GM19468 (cell line): ENCODE data around the gene SMIM33.
"Not testable (repeated sequence)": the region's sequence is repeated elsewhere in the genome, so short reads cannot be mapped to it uniquely, and the experiment has no call there.

ENCODE experiments used
- ATAC-seq: cut with Tn5 transposase; IDR thresholded peaks from one replicate; pipeline ENCODE4 v1.9.1; 2021; ENCODE audit warnings: mild to moderate bottlenecking, moderate library complexity, moderate number of reproducible peaks; ENCODE audit not compliant: unreplicated experiment; ENCODE audit errors: extremely low read depth

SMIM33 gene

DNA sequence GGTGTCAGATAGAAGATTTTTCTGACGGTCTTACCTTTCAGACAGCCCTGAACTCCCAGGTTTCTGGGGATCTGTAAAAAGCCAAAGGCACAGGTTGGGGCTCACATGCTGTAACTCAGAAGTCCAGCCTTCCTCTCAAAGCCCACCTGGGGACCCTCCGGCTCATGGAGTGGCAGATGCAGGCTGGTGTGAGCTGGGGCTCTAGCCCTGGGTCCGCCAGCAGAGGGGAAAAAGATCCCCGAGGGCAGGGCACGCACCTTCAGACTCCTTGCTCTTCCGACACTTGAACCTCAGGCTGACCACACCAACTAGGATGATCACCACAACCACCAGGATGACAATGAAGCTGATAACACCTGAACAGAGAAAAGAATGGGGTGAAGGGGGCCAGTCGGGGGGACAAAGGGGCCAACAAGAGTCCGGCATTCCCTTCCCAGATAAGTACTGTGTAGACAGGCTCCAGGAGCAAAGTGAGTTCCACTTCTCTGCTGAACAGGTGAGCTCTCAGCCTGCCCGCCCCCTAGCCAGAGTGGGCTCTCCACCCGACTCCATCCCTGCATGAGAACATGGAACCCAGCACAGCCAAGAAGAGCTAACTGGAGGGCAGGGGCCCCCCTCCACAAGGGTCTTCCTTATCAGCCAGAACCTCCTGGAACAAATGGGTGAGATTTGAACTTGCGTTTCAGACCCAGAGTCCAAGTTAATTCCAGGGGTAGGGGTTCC is 16.1 kb upstream of the SMIM33 start:
- ATAC-seq: no peak

DNA sequence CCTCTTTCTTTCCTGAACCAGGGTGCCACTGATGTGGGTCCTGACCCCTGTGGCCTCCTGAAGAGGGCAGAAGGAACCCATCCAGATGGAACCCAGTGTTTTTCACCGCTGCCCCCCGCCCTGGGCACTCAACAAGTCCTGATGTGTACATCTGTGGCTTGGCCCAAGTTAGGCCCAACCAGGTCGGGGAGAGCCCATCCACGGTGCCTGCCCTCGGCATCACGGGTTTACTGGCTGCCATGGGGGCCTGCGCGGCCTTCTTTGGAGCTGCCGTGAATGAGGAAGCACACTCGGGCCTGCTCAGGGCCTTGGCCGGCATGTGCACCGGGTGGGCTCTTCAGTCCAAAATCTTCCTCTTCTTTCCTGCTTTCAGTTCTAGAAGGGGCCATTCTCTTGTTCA is 14.0 kb upstream of the SMIM33 start:
- no peak for ATAC-seq

DNA sequence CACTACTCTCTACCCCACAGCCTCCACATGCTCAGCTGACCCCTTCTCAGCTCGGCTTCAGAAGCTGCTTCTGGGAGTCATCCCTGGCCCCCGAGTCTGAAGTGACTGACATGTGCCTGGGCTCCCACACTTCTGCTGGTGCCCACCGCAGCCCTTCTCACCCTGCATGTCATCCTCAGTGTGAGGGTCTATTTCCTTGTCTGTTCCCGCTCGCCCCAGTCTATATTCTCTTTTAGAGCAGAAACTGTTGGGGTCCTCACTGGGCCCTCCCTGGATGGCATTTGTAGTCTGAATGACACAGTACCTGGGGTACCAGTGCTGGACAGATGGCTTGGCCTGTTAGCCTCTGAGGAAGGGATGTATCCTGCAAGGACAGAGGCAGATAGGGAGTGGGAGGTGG is 13.6 kb upstream of the SMIM33 start:
- ATAC-seq: no peak

DNA sequence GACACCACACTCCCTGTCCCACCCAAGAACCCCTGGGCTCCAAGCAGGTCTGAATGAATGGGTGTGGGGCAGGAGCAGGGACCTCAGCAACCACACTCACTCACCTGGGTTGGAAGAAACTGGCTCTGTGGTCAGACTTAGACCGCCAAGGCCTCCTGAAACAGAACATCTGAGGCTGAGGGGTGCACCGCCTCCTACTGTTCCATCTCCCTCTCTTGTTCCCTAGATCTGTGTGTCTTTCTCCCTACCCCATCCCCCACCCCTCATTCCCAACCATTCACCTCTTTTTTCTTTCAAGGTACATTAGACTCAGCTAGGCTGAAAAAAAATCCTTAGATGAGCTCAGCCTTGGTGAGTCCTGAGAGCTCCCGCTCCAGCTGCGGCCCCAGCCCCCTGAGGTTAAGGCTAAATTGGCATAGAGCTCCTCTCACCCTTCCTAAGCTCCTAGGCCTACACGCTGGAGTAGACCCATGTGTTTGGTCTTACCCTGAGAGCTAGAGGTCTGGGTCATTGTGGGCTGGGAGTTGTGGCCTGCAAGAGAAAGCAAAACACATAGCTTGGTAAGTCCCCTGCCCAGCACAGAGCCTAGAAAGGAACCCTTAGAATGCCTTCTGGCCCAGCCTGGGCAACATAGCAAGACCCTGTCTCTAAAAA is 13.0 kb upstream of the SMIM33 start:
- ATAC-seq: no peak

DNA sequence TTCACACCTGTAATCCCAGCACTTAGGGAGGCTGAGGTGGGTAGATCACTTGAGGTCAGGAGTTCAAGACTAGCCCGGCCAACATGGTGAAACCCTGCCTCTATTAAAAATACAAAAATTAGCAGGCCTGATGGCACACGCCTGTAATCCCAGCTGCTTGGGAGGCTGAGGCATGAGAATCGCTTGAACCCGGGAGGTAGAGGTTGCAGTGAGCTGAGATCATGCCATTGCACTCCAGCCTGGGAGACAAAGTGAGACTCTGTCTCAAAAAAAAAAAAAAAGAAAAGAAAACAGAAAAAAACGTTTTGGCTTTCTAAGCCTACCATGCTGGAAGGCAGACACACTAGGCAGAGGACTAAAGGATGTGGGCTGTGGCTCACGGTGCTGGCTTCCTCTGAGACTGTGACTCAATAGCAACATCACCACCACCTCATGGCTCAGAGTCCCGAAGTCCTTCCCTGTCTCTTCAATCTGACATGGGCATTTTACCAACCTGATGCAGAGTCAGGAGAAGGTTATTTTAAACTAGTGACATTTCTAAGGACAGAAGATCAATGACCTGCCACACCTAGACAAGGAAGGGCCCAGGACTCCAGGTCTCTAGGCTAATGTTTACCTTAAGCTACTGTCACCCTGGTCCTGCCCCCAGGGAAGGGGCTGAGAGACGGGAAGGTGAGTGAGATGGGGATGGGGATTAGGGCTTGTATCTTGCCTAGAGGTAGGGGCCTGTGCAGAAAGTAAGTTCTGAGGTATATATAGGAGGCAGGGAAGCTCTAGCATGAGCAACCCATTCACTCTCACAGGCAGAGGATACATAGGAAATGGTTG is 12.0 kb upstream of the SMIM33 start:
- no peak for ATAC-seq

DNA sequence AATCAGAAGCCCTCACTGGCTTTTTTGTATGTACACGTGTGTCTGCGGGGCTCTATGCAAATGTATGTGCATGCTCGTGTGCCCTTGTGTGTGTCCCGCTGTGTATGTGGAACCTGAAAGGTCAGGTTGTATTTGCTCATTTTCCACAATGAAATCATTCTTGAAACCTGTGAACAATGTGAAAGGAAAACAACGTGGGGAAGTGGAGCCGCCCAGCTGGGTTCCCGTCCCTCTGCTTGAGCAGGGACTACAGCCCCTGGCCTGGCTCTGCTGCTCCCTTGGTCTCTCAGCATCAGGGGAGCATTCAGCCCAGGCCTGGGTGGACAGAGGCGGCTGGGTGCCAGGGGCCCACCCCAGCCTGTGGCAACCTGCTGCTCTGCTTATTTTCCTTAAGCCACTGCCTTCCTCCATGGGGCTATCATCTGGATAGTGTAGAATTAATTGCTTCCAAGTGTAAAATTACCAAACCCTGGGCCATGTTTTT is 11.3 kb upstream of the SMIM33 start:
- ATAC-seq: no peak

DNA sequence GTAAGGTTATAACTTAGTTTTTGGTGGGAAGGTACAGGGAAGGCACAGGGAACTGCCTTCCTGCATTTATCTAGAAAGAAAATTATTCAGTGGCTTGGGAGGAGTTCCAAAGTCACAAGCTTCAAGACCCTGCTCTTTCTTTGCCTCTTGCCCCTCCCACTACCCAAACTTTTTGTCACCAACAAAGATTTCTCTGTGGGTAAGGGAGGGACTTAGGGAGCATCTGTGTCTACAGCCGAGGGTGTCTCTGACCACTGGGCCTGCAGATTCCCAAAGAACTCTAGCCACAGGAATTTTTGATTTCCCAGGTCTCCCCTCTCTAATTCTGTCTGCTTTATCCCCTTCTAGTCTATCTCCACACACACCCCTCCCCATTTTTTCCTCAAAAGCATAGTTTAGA is 10.3 kb upstream of the SMIM33 start:
- no peak for ATAC-seq

DNA sequence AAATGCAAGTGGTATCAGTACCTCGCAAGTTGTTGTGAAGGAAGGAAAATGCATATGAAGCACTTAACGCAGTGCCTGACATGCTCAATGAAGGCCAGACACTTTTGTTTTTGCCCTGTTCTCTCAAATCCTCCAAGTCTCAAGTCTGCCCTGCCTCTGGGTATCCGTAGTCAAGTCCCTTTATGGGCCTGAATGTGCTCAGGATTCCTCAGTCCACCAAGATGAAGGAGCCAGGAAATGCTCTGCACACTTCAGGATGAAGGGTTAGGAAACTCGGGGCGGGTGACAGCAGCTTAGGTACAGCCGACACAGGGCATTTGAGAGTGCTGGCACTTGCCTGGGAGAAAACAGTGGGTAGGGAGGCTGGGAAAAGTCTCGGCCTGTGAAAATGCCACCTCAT is 9.6 kb upstream of the SMIM33 start:
- ATAC-seq: no peak

DNA sequence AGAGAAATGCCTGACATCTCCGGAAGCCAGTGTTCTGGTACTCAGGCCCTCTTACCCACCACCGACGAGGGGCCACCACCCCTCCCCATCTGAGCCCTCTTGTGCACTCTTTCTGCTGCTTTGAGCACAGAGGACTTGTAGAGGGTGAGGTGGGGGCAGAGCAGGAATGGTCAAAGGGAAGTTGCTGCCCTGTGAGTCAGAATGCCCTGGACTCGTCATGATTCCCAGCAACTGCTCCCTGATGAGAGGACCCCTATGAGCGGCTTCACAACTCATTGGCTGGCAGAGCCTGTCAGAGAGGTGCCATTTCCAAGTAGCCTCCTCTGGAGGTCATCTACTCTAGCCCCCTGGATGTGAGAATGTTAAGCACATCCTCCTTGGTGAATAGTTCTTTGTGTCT is 9.1 kb upstream of the SMIM33 start:
- no peak for ATAC-seq

DNA sequence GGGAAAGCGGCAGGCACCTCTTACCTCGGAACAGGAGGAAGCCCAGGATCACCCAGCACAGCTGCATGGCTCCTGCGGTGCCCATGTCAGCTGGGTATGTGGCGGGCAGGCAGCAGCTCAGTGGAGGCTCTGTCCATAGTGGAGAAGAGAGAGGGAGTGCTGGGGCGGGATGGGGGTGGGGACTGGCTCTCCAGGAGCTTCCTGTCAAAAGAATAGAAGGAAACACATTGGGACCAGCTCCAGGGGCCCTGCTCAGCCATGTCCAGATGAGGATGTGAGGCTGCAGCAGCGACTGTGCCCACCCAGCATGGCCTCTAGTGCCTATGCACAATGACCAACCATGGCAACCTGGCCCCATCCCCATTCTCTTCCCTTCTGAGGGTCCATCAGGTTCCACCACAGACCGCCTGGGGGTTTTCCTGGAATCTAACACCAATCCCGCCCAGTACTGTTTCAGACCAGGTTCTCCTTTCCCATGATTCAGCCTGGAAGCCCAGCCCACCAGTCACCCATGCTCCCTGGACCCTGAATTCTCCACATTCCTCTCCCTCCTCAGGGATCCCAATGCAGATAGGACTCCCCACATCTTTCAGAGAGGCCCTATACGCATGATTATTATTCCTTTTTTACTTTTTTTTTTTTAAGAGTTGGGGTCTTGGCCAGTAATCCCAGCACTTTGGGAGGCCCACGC is 8.1 kb upstream of the SMIM33 start, which contains the start of gene ECSCR:
Gene ECSCR, minus strand, starts transcription at position 158 of the 691 bp plus-strand sequence. Its CDS starts 73 bp downstream, at position 85.
- ATAC-seq: no peak

DNA sequence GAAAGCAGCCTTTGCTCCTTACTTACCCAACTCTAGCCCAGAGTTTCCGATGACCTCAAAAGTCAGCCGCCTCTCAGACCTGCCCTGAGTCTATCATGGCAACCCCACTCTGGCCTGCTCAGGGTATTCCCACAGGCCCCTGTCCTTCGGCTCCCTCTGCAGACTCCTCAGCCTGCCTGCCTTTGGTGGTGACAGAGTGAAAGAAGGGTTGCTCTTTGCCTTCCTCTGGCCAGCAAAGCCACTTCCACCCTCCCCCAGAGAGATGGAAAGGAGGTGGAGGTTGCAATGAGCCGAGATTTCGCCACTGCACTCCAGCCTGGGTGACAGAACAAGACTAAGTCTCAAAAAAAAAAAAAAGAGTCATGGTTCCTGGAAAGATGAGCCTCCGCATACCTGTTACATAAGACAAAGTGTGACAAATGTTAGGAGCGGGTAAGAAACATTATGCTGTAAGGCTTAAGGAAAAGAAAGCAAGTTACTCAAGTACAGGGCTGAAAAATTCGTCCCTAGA is 2.3 kb upstream of the SMIM33 start:
- no peak for ATAC-seq

DNA sequence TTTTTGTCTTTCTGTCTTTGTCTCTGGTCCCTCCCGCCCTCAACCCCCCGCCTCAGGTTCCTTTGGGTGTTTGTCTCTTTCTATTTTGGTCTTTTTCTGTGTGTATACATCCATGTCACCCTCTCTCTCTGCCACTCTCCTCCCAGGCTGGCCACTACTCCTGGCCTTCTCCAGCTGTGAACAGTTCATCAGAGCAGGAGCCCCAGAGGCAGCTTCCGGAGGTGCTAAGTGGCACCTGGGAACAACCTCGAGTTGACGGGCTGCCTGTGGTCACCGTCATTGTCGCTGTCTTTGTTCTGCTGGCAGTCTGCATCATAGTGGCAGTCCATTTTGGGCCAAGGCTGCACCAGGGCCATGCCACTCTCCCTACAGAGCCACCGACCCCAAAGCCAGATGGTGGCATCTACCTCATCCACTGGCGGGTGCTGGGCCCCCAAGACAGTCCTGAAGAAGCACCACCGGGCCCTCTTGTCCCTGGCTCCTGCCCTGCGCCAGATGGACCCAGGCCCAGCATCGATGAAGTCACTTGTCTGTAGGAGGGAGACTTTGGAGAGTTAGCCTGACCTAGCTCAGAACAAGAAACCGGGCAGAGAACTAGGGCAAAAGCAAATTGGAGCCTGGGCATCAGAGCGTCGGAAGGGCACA is 1.7 kb downstream of the SMIM33 start:
- no peak for ATAC-seq

DNA sequence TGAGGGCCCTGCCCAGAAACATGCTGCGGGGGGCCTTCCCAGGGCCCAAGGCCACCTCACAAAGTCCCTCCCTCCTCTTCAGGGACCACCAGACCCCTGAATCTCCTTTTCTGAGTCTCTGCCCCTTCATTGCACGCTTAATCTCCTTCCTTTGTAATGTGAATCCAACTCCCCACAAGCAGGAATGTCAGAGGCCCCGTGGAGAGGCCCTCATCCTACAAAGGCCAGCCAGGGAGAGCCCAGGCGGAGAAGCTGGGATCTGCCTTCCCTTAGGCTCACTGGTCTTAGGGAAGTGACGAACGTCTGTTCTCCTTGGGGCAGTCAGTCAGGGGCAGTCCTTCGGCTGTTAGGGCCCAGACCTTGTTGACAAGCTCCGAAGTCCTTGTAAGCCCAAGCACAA is 2.3 kb downstream of the SMIM33 start:
- ATAC-seq: no peak

DNA sequence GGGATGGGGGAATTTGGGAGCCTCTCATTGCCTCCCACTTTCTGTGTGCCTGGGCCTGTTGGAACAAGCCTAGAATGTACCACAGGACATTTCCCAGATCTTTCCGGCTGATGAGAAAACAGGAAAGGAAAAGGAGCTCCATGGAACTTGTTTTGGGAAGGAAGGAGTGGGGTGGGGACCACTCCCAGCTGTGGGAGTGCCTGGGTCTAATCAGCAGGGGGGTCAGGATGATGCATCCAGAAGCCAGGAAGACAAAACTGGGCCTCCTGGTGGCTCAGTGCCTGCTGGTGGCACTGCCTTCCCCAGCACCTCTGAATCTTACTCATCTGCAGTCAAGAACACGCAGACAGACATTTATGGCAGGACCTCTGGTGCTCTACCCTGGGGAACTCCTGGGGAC is 2.8 kb downstream of the SMIM33 start:
- ATAC-seq: no peak

DNA sequence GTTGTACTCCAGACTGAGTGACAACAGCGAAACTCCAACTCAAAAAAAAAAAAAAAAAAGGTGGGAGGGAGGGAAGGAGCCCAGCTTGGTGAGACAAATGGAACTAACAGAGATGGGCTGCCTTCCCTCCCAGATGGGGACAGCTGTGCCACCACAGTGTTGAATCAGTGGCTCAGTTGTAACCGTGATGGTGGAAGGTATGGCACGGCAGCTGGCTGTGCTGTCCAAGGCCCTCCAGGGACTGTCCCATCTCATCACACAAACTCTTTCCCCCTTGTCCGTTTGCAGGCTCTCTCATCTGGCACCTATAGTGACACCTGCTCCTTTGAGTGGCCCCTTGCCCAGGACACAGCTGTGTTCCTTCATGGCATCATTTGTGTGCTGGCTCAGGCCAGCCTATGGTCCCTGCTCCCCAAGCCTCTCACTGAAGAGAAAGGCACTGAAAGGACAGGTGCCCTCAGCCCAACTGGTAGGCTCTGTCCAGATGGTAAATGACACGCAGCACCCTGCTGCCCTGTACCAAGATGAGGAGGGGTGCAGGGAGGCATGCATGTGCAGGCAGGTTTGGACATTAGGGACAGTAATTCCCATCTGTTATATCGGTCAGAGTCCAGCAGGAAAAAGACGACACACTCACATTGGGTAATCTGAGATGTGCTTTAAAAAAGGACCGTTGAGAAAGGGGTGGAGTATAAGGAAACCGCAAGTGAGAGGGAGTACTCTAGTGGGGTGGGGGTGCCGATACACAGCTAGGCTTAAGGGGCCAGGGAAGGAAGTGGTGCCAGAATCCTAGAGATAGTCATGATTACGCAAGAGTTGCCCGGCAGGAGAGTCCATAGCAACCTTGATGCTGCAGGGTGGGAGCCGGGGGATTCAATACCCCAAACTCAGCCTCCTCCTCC is 4.3 kb downstream of the SMIM33 start:
- ATAC-seq: no peak

DNA sequence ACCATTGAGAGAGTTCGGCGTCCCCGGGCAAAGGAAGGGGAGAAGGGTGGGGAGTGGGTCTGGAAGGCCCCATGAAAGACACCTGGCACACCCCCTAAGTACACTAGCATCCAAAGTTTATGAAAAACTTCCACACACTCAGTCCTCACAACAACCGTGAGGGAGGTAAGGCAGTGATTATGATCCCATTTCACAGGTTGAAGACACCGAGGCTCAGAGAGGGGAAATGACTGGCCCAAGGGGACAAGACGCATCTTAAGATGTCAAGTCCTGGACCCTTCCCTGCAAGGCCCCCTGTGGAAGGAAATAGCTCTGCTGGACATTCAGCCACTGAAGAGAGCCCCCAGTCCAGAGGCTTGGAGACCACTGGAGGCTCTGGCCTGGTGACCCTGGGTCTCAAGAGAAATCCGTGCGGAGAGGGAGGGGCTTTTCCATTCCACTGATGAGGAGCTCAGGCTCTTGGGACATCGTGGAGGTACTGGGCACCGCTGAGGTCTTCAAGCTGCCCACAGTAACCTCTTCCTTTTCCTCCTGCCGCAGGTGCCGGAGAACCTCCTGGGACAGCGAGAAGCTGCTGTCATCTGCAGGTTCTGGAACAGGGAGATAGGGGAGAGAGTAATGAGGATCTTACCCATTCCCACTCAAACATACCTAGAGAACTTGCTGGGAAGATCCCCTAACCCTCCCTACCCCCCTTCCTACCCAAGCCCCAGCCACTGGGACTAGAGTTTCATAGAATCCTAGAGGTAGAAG is 5.2 kb downstream of the SMIM33 start:
- ATAC-seq: no peak

DNA sequence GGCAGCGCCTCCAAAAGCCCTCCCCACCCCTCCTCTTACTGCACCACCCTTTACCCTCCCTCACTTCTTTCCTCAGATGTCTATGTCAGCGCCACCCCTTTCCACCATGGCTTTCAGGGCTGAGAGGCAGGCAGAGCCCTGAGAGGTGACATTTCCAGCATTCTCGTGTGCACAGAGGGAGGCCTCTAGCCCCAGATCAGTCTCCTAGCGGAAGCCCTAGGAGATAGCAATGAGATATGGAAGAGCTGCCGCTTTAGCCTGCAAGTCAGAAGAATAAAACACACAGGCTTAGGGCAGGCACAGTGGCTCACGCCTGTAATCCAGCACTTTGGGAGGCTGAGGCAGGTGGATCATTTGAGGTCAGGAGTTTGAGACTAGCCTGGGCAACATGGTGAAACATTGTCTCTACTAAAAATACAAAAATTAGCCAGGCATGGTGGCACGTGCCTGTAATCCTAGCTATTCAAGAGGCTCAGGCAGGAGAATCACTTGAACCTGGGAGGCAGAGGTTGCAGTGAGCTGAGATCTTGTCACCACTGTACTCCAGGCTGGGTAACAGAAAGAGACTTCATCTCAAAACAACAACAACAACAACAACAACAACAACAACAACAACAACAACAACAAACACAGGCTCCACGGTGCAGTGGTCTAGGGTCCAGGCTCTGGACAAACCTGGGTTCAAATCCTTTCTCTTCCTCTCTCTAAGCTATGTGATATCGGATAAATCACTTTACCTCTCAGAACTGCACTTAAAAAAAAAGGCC is 8.0 kb downstream of the SMIM33 start:
- ATAC-seq: not testable (repeated sequence)
